Activated CD4-positive, alpha-beta T cell treated with anti-CD3 and anti-CD28 coated beads for 36 hours (primary cell): ENCODE measurements around the gene HACD3. TPM values are rescaled to one million over a fixed set of nuclear protein-coding genes. Genes with fewer than 3 reads are reported as not detected.

Experiments used
- ATAC-seq: fragments of 200-7000 bp; cut with Tn5 transposase; one replicate; pipeline ENCODE4 v1.10.0; 2021; ENCODE audit warnings: mild to moderate bottlenecking, moderate library complexity
- CTCF ChIA-PET: fragments of 350-600 bp; sonication (Branson Sonifier 250); formaldehyde crosslinking; loops from one replicate; lab custom pipeline; 2021; ENCODE audit warnings: antibody characterized with exemption; lab: Charles Lee
- POLR2A ChIA-PET: fragments of 350-600 bp; sonication (Branson Sonifier 250); formaldehyde crosslinking; loops from one replicate; lab custom pipeline; 2021; ENCODE audit warnings: antibody characterized with exemption, inconsistent platforms; lab: Charles Lee
- DNase-seq: peaks from one replicate; pipeline ENCODE4 v3.0.0-alpha.2; 2020
- H3K27ac Mint-ChIP-seq: one replicate; pipeline ENCODE4 v1.8.0; 2021; ENCODE audit warnings: mixed read lengths
- H3K27me3 Mint-ChIP-seq: one replicate; pipeline ENCODE4 v1.8.0; 2021; ENCODE audit warnings: mixed read lengths
- H3K36me3 Mint-ChIP-seq: one replicate; pipeline ENCODE4 v1.8.0; 2021; ENCODE audit warnings: low read depth, mixed read lengths
- H3K4me1 Mint-ChIP-seq: one replicate; pipeline ENCODE4 v1.8.0; 2021; ENCODE audit warnings: mixed read lengths
- H3K4me3 Mint-ChIP-seq: one replicate; pipeline ENCODE4 v1.8.0; 2021; ENCODE audit warnings: mild to moderate bottlenecking, moderate library complexity, mixed read lengths
- H3K9me3 Mint-ChIP-seq: one replicate; pipeline ENCODE4 v1.8.0; 2021; ENCODE audit warnings: low read depth, mixed read lengths
- intact Hi-C, 2 experiments: fragments of 100-400 bp; cut with DNase I in 1 of 2; cut with micrococcal nuclease in 1 of 2; formaldehyde crosslinking; loops; one replicate each; pipeline versions ENCODE4 v1.14.2 to v1.15.1; 2022 to 2024; cut with DNase I, micrococcal nuclease
- total RNA-seq, 2 experiments: library from RNA; stranded (reverse); gene quantifications; one replicate each; pipeline ENCODE4 v1.2.3, GENCODE V29; 2021

Gene HACD3
- total RNA-seq, 2 experiments from 2014 or later = 23.4 to 27.3 TPM

- ChIA-PET POLR2A (no interaction called here), CTCF (no interaction called here)
- no peak overlapping the region for H3K27ac Mint-ChIP-seq
- H3K4me1 Mint-ChIP-seq = no peaks in the 10 kb centered on the region
- peaks cover 21% of the 10 kb centered on the region for H3K36me3 Mint-ChIP-seq
- no peak overlapping the region for H3K4me3 Mint-ChIP-seq
- DNase-seq (no peak), ATAC-seq (no peak)
- no peaks in the 10 kb centered on the region for H3K27me3 Mint-ChIP-seq
- intact Hi-C loops = no loop called here
- no peaks in the 10 kb centered on the region for H3K9me3 Mint-ChIP-seq
Measured at GRCh38 chr15:65576664-65577063, 46.4 kb downstream of the HACD3 start.

GRCh38 chr15:65577129-65577996 is 47.1 kb downstream of the HACD3 start:
- H3K27ac Mint-ChIP-seq = peak overlapping the region; percentile 5
- DNase-seq (no peak), ATAC-seq (no peak)
- no peaks in the 10 kb centered on the region for H3K4me1 Mint-ChIP-seq
- H3K36me3 Mint-ChIP-seq = peaks cover 28% of the 10 kb centered on the region
- no peaks in the 10 kb centered on the region for H3K9me3 Mint-ChIP-seq
- POLR2A ChIA-PET = no interaction called here
- no peaks in the 10 kb centered on the region for H3K27me3 Mint-ChIP-seq
- CTCF ChIA-PET = interaction anchor here (0.6 to 1.2 kb wide), 2 partner anchors 20 to 47 kb away, joined by 3 to 5 read pairs; partner anchors contain the start of gene HACD3
- H3K4me3 Mint-ChIP-seq = no peak overlapping the region
- intact Hi-C loops = no loop called here

- H3K9me3 Mint-ChIP-seq = no peaks in the 10 kb centered on the region
- no peak overlapping the region for H3K4me3 Mint-ChIP-seq
- no peaks in the 10 kb centered on the region for H3K27me3 Mint-ChIP-seq
- ChIA-PET POLR2A (interaction anchor here (0.6 kb wide), 1 partner anchor 112 kb away, joined by 3 read pairs; no protein-coding TSS in a partner anchor), CTCF (interaction anchor here (0.6 to 1.6 kb wide), 7 partner anchors 11 to 551 kb away, joined by 3 to 5 read pairs (median 4); partner anchors contain the start of gene HACD3)
- peaks cover 12% of the 10 kb centered on the region for H3K4me1 Mint-ChIP-seq
- DNase-seq = no peak
- ATAC-seq = no peak
- intact Hi-C loops = no loop called here
- peaks cover 42% of the 10 kb centered on the region for H3K36me3 Mint-ChIP-seq
- H3K27ac Mint-ChIP-seq = no peak overlapping the region
Measured at GRCh38 chr15:65578904-65579728, 48.9 kb downstream of the HACD3 start.

DNA sequence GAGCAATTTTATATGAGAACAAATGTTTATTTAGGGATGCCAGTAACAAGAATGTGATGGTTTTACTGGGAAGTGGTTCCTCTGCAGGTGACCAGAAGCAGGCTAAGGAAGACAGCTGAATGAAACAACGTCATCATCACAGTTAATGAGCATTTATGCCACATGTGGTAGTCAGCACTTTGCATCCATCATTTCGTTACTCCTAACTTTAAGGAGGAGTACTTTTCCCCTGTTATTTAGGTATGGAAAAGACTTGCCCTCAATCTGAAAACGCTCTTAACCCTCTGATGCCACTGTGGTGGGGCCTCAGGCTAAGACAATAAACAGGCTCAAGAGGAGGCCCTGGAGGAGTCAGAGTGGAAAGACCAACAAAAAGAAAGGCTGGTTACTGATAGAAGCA is 49.5 kb downstream of the HACD3 start:
- Mint-ChIP-seq H3K36me3 (peaks cover 48% of the 10 kb centered on the region), H3K9me3 (no peaks in the 10 kb centered on the region), H3K4me3 (no peak overlapping the region), H3K4me1 (peaks cover 18% of the 10 kb centered on the region), H3K27ac (no peak overlapping the region), H3K27me3 (no peaks in the 10 kb centered on the region)
- DNase-seq (no peak), ATAC-seq (no peak)
- CTCF ChIA-PET = interaction anchor here (0.6 to 1.3 kb wide), 4 partner anchors 10 to 200 kb away, joined by 3 to 5 read pairs (median 4); no protein-coding TSS in a partner anchor
- POLR2A ChIA-PET = no interaction called here
- intact Hi-C loops = no loop called here

GRCh38 chr15:65580287-65580686 is 50.0 kb downstream of the HACD3 start:
- DNase-seq (no peak), ATAC-seq (no peak)
- Mint-ChIP-seq H3K27ac (no peak overlapping the region), H3K36me3 (peaks cover 49% of the 10 kb centered on the region), H3K9me3 (no peaks in the 10 kb centered on the region), H3K4me3 (no peak overlapping the region), H3K27me3 (no peaks in the 10 kb centered on the region), H3K4me1 (peaks cover 19% of the 10 kb centered on the region)
- POLR2A ChIA-PET = no interaction called here
- CTCF ChIA-PET = no interaction called here
- intact Hi-C loops = no loop called here

- Mint-ChIP-seq H3K9me3 (no peaks in the 10 kb centered on the region), H3K4me1 (peaks cover 27% of the 10 kb centered on the region), H3K27me3 (no peaks in the 10 kb centered on the region), H3K27ac (peak overlapping the region; percentile 74), H3K4me3 (no peak overlapping the region), H3K36me3 (peaks cover 51% of the 10 kb centered on the region)
- ChIA-PET POLR2A (interaction anchor here (0.6 kb wide), 1 partner anchor 269 kb away, joined by 4 read pairs; no protein-coding TSS in a partner anchor), CTCF (interaction anchor here (0.6 to 1.6 kb wide), 2 partner anchors 27 to 327 kb away, joined by 3 to 4 read pairs; partner anchors contain the start of gene INTS14)
- peak; percentile 56 for DNase-seq
- intact Hi-C loops = no loop called here
- peak; percentile 39 for ATAC-seq
Measured at GRCh38 chr15:65583701-65584100, 53.4 kb downstream of the HACD3 start.

DNA sequence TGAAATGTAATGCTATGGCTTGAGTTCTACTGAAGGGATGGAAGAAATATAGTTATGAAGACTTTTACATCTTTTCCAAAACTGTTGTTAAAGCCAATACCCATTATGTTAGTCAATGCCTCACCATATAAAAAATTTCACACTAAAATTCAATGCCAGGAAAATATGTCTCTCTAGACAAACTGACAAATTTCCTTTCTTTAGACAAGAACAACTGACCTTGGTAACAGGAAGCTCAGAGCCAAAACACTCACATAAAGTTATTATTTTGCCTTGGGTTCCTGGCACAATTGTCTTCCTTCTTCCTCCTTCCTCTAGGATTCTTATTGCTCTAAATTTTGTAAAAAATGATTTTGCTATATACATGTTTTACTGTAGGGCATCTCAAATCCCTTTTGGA is 54.0 kb downstream of the HACD3 start:
- peak overlapping the region; percentile 74 for H3K27ac Mint-ChIP-seq
- ATAC-seq (no peak), DNase-seq (no peak)
- peaks cover 27% of the 10 kb centered on the region for H3K4me1 Mint-ChIP-seq
- ChIA-PET POLR2A (no interaction called here), CTCF (interaction anchor here (0.6 to 1.6 kb wide), 3 partner anchors 21 to 327 kb away, joined by 3 to 4 read pairs (median 3); partner anchors contain the start of gene INTS14)
- H3K9me3 Mint-ChIP-seq = no peaks in the 10 kb centered on the region
- H3K36me3 Mint-ChIP-seq = peaks cover 51% of the 10 kb centered on the region
- H3K27me3 Mint-ChIP-seq = no peaks in the 10 kb centered on the region
- intact Hi-C loops = no loop called here
- H3K4me3 Mint-ChIP-seq = no peak overlapping the region

- ChIA-PET CTCF (interaction anchor here (0.6 to 0.8 kb wide), 3 partner anchors 347 to 824 kb away, joined by 3 read pairs; no protein-coding TSS in a partner anchor), POLR2A (no interaction called here)
- no peak overlapping the region for H3K4me3 Mint-ChIP-seq
- DNase-seq (no peak), ATAC-seq (no peak)
- H3K9me3 Mint-ChIP-seq = no peaks in the 10 kb centered on the region
- intact Hi-C loops = no loop called here
- peaks cover 27% of the 10 kb centered on the region for H3K4me1 Mint-ChIP-seq
- no peaks in the 10 kb centered on the region for H3K27me3 Mint-ChIP-seq
- H3K36me3 Mint-ChIP-seq = peaks cover 62% of the 10 kb centered on the region
- H3K27ac Mint-ChIP-seq = no peak overlapping the region
Measured at GRCh38 chr15:65587094-65587493, 56.8 kb downstream of the HACD3 start.

- H3K4me1 Mint-ChIP-seq = no peaks in the 10 kb centered on the region
- CTCF ChIA-PET = interaction anchor here (0.6 to 0.9 kb wide), 4 partner anchors 17 to 820 kb away, joined by 3 read pairs; no protein-coding TSS in a partner anchor
- H3K9me3 Mint-ChIP-seq = no peaks in the 10 kb centered on the region
- ATAC-seq (no peak), DNase-seq (no peak)
- intact Hi-C loops = no loop called here
- H3K36me3 Mint-ChIP-seq = peaks cover 59% of the 10 kb centered on the region
- H3K4me3 Mint-ChIP-seq = no peak overlapping the region
- H3K27me3 Mint-ChIP-seq = no peaks in the 10 kb centered on the region
- H3K27ac Mint-ChIP-seq = no peak overlapping the region
- POLR2A ChIA-PET = no interaction called here
Measured at GRCh38 chr15:65595960-65596359, 65.7 kb downstream of the HACD3 start.

- no peaks in the 10 kb centered on the region for H3K27me3 Mint-ChIP-seq
- ATAC-seq (no peak), DNase-seq (no peak)
- intact Hi-C loops = no loop called here
- peaks cover 46% of the 10 kb centered on the region for H3K36me3 Mint-ChIP-seq
- no peaks in the 10 kb centered on the region for H3K4me1 Mint-ChIP-seq
- H3K27ac Mint-ChIP-seq = no peak overlapping the region
- H3K4me3 Mint-ChIP-seq = no peak overlapping the region
- ChIA-PET CTCF (no interaction called here), POLR2A (interaction anchor here (0.6 kb wide), 1 partner anchor 144 kb away, joined by 3 read pairs; no protein-coding TSS in a partner anchor)
- no peaks in the 10 kb centered on the region for H3K9me3 Mint-ChIP-seq
Measured at GRCh38 chr15:65598468-65598867, 68.2 kb downstream of the HACD3 start.

- DNase-seq (no peak), ATAC-seq (no peak)
- no peaks in the 10 kb centered on the region for H3K4me1 Mint-ChIP-seq
- H3K27me3 Mint-ChIP-seq = no peaks in the 10 kb centered on the region
- intact Hi-C loops = no loop called here
- no peak overlapping the region for H3K4me3 Mint-ChIP-seq
- H3K9me3 Mint-ChIP-seq = no peaks in the 10 kb centered on the region
- CTCF ChIA-PET = no interaction called here
- peaks cover 40% of the 10 kb centered on the region for H3K36me3 Mint-ChIP-seq
- POLR2A ChIA-PET = no interaction called here
- no peak overlapping the region for H3K27ac Mint-ChIP-seq
Measured at GRCh38 chr15:65599677-65600076, 69.4 kb downstream of the HACD3 start.
